Measurements from ENCODE around the gene ZNF366. TPM values are rescaled to one million over a fixed set of nuclear protein-coding genes. Genes with fewer than 3 reads are reported as not detected.

The ZNF366 gene
- total RNA-seq, 2 experiments from 2014 or later: not detected

DNA sequence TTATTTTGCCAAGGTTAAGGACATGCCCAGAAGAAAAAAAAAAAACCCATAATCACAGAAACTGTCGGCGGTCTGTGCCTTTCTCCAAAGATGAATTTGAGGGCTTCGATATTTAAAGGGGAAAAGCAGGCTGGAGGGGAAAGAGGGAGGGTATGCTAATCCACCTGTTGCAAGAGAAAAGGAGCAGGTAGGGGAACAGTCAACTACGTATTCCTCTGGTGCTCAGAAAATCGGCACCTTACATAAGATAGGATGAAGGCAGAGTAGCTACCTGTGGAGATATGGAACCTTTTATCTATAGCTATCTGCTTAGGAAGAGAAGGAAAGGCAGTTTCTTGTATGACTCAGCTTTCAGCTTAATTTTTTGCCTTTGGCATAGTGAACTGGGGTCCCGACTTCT lies 109.4 kb downstream of the ZNF366 start:
- Histone ChIP-seq H3K79me2 (ENCODE audit: insufficient read depth, low read depth, low read length) (no peaks in the 10 kb centered on the region), H2AFZ (ENCODE audit: low read length) (no peak overlapping the region), H3K9me2 (ENCODE audit: insufficient read depth, low read length) (no peaks in the 10 kb centered on the region), H3K9me3 (ENCODE audit: low read length) (no peaks in the 10 kb centered on the region), H3K4me1 (ENCODE audit: insufficient read depth, low read length, poor library complexity, severe bottlenecking) (no peaks in the 10 kb centered on the region), H3K36me3 (ENCODE audit: insufficient read depth, low read length) (no peaks in the 10 kb centered on the region), H3K27ac (ENCODE audit: low read depth, low read length, poor library complexity, severe bottlenecking) (no peak overlapping the region), H3K4me3 (ENCODE audit: low read depth, low read length, poor library complexity, severe bottlenecking) (no peak overlapping the region), H4K20me1 (ENCODE audit: insufficient read depth, low read length) (no peaks in the 10 kb centered on the region), H3K4me2 (ENCODE audit: low read length) (no peak overlapping the region)
- TF ChIP-seq CTCF (conservative IDR thresholded peaks at IDR 0.05; ENCODE audit: low read length) (no peak), EZH2phosphoT487 (IDR thresholded peaks at IDR 0.05; ENCODE audit: borderline replicate concordance, low read depth, low read length) (no peak)
- POLR2A ChIA-PET: interaction anchor here (0.7 to 1.1 kb wide), 2 partner anchors 30 to 31 kb away, joined by 3 to 6 read pairs; no protein-coding TSS in a partner anchor
- CTCF ChIA-PET (ENCODE audit: unreplicated experiment): no interaction called here
- no TSS peak for BruUV-seq (replicated peaks)
- DNase-seq (ENCODE audit: low spot score): no peak
- intact Hi-C loops (cut with micrococcal nuclease; ENCODE audit: unreplicated experiment): no loop called here

- CTCF ChIA-PET (ENCODE audit: unreplicated experiment): no interaction called here
- no peak overlapping the region for H2AFZ ChIP-seq (ENCODE audit: low read length)
- no TSS peak for BruUV-seq (replicated peaks)
These were observed 112.5 kb downstream of the ZNF366 start for GRCh38 chr5:72394688-72395087.

More at GRCh38 chr5:72394688-72395087, 112.5 kb downstream of the ZNF366 start:
- DNase-seq (ENCODE audit: low spot score): peak; percentile 6
- Histone ChIP-seq H3K4me1 (ENCODE audit: insufficient read depth, low read length, poor library complexity, severe bottlenecking) (no peaks in the 10 kb centered on the region), H4K20me1 (ENCODE audit: insufficient read depth, low read length) (no peaks in the 10 kb centered on the region), H3K4me2 (ENCODE audit: low read length) (no peak overlapping the region), H3K27ac (ENCODE audit: low read depth, low read length, poor library complexity, severe bottlenecking) (no peak overlapping the region), H3K36me3 (ENCODE audit: insufficient read depth, low read length) (no peaks in the 10 kb centered on the region), H3K9me2 (ENCODE audit: insufficient read depth, low read length) (no peaks in the 10 kb centered on the region), H3K79me2 (ENCODE audit: insufficient read depth, low read depth, low read length) (no peaks in the 10 kb centered on the region), H3K9me3 (ENCODE audit: low read length) (no peaks in the 10 kb centered on the region), H3K4me3 (ENCODE audit: low read depth, low read length, poor library complexity, severe bottlenecking) (no peak overlapping the region)
- intact Hi-C loops (cut with micrococcal nuclease; ENCODE audit: unreplicated experiment): no loop called here
- POLR2A ChIA-PET: interaction anchor here (0.7 kb wide), 1 partner anchor 1447 kb away, joined by 4 read pairs; no protein-coding TSS in a partner anchor
- TF ChIP-seq CTCF (conservative IDR thresholded peaks at IDR 0.05; ENCODE audit: low read length): peak; percentile 50
- TF ChIP-seq EZH2phosphoT487 (IDR thresholded peaks at IDR 0.05; ENCODE audit: borderline replicate concordance, low read depth, low read length): no peak
